NCI-H226 (cell line): Measurements from ENCODE around the gene ATG13.
"Not testable (repeated sequence)": the region's sequence is repeated elsewhere in the genome, so short reads cannot be mapped to it uniquely, and the experiment has no call there.

Experiments used
- DNase-seq: peaks from one replicate; pipeline ENCODE4 v3.0.0-alpha.2; 2015

ATG13 gene

GRCh38 chr11:46649180-46649738 lies 31.9 kb downstream of the ATG13 start:
- DNase-seq = peak; percentile 96

- peak; percentile 79 for DNase-seq
These were observed 38.3 kb downstream of the ATG13 start for GRCh38 chr11:46655631-46656030.

GRCh38 chr11:46657186-46657585 lies 39.8 kb downstream of the ATG13 start:
- DNase-seq = no peak

GRCh38 chr11:46658259-46658658 lies 40.9 kb downstream of the ATG13 start:
- DNase-seq = peak; percentile 47

GRCh38 chr11:46659908-46660307 lies 42.6 kb downstream of the ATG13 start:
- DNase-seq = no peak

- no peak for DNase-seq
These were observed 44.5 kb downstream of the ATG13 start for GRCh38 chr11:46661836-46662235.

- no peak for DNase-seq
These were observed 45.0 kb downstream of the ATG13 start for GRCh38 chr11:46662366-46662765.

GRCh38 chr11:46663277-46663940 lies 46.1 kb downstream of the ATG13 start:
- DNase-seq = no peak

- no peak for DNase-seq
These were observed 47.3 kb downstream of the ATG13 start for GRCh38 chr11:46664612-46665011.

GRCh38 chr11:46665356-46665755 lies 48.0 kb downstream of the ATG13 start:
- DNase-seq = no peak

GRCh38 chr11:46666516-46666915 lies 49.2 kb downstream of the ATG13 start:
- no peak for DNase-seq

GRCh38 chr11:46667043-46667481 lies 49.7 kb downstream of the ATG13 start:
- DNase-seq = no peak

GRCh38 chr11:46668480-46669085 lies 51.2 kb downstream of the ATG13 start:
- no peak for DNase-seq

- no peak for DNase-seq
These were observed 52.4 kb downstream of the ATG13 start for GRCh38 chr11:46669711-46670139.

- not testable (repeated sequence) for DNase-seq
These were observed 53.2 kb downstream of the ATG13 start for GRCh38 chr11:46670521-46670920.

GRCh38 chr11:46671958-46672315 lies 54.6 kb downstream of the ATG13 start:
- no peak for DNase-seq

- no peak for DNase-seq
These were observed 55.1 kb downstream of the ATG13 start for GRCh38 chr11:46672381-46672839.

GRCh38 chr11:46673713-46674462 lies 56.5 kb downstream of the ATG13 start:
- DNase-seq = no peak

GRCh38 chr11:46674463-46675287 lies 57.3 kb downstream of the ATG13 start:
- peak; percentile 43 for DNase-seq

GRCh38 chr11:46675288-46675851 lies 58.0 kb downstream of the ATG13 start:
- peak; percentile 44 for DNase-seq

- DNase-seq = no peak
These were observed 58.6 kb downstream of the ATG13 start for GRCh38 chr11:46675949-46676348.

GRCh38 chr11:46676436-46677158 lies 59.2 kb downstream of the ATG13 start:
- no peak for DNase-seq
